Activated T-helper 1 cell treated with Interleukin-2 at 50 U/mL for 16 hours (primary cell): ENCODE results near the gene PTPRN2.
"Not testable (repeated sequence)": the region's sequence is repeated elsewhere in the genome, so short reads cannot be mapped to it uniquely, and the experiment has no call there.

Experiments used
- DNase-seq: peaks from one replicate; pipeline ENCODE4 v3.0.0-alpha.2; 2020; ENCODE audit warnings: low read depth

Gene PTPRN2

GRCh38 chr7:158385496-158386354, 201.9 kb downstream of the PTPRN2 start:
- not testable (repeated sequence) for DNase-seq

GRCh38 chr7:158384746-158385145, 202.9 kb downstream of the PTPRN2 start:
- DNase-seq: no peak

- no peak for DNase-seq
These were observed 204.0 kb downstream of the PTPRN2 start for GRCh38 chr7:158383665-158384064.

GRCh38 chr7:158382363-158383254, 205.0 kb downstream of the PTPRN2 start:
- DNase-seq: no peak

GRCh38 chr7:158381956-158382355, 205.7 kb downstream of the PTPRN2 start:
- DNase-seq: no peak

- DNase-seq: no peak
These were observed 208.6 kb downstream of the PTPRN2 start for GRCh38 chr7:158378978-158379377.

GRCh38 chr7:158377800-158378623, 209.6 kb downstream of the PTPRN2 start:
- DNase-seq: no peak

GRCh38 chr7:158376839-158377186, 210.8 kb downstream of the PTPRN2 start:
- not testable (repeated sequence) for DNase-seq

- not testable (repeated sequence) for DNase-seq
These were observed 211.3 kb downstream of the PTPRN2 start for GRCh38 chr7:158376146-158376838.

- DNase-seq: no peak
These were observed 212.6 kb downstream of the PTPRN2 start for GRCh38 chr7:158375034-158375433.

GRCh38 chr7:158374586-158374985, 213.0 kb downstream of the PTPRN2 start:
- DNase-seq: no peak

- no peak for DNase-seq
These were observed 213.5 kb downstream of the PTPRN2 start for GRCh38 chr7:158374146-158374545.

GRCh38 chr7:158373476-158374133, 214.0 kb downstream of the PTPRN2 start:
- no peak for DNase-seq

- DNase-seq: no peak
These were observed 215.0 kb downstream of the PTPRN2 start for GRCh38 chr7:158372400-158373342.

- no peak for DNase-seq
These were observed 215.8 kb downstream of the PTPRN2 start for GRCh38 chr7:158371856-158372255.

GRCh38 chr7:158369866-158370265, 217.8 kb downstream of the PTPRN2 start:
- DNase-seq: no peak

GRCh38 chr7:158369290-158369689, 218.3 kb downstream of the PTPRN2 start:
- DNase-seq: no peak

GRCh38 chr7:158368449-158368848, 219.2 kb downstream of the PTPRN2 start:
- no peak for DNase-seq

- DNase-seq: no peak
These were observed 220.0 kb downstream of the PTPRN2 start for GRCh38 chr7:158367634-158367982.
